Measurements from ENCODE around the gene SPATA45. TPM values are rescaled to one million over a fixed set of nuclear protein-coding genes. Genes with fewer than 3 reads are reported as not detected.

Gene SPATA45
- total and polyA plus RNA-seq, 2 of the 13 experiments (the other 11 are each of a cell fraction or from before 2014, with no cell fraction given): 0.17 to 0.64 TPM

- TF ChIP-seq, protein P1, sequence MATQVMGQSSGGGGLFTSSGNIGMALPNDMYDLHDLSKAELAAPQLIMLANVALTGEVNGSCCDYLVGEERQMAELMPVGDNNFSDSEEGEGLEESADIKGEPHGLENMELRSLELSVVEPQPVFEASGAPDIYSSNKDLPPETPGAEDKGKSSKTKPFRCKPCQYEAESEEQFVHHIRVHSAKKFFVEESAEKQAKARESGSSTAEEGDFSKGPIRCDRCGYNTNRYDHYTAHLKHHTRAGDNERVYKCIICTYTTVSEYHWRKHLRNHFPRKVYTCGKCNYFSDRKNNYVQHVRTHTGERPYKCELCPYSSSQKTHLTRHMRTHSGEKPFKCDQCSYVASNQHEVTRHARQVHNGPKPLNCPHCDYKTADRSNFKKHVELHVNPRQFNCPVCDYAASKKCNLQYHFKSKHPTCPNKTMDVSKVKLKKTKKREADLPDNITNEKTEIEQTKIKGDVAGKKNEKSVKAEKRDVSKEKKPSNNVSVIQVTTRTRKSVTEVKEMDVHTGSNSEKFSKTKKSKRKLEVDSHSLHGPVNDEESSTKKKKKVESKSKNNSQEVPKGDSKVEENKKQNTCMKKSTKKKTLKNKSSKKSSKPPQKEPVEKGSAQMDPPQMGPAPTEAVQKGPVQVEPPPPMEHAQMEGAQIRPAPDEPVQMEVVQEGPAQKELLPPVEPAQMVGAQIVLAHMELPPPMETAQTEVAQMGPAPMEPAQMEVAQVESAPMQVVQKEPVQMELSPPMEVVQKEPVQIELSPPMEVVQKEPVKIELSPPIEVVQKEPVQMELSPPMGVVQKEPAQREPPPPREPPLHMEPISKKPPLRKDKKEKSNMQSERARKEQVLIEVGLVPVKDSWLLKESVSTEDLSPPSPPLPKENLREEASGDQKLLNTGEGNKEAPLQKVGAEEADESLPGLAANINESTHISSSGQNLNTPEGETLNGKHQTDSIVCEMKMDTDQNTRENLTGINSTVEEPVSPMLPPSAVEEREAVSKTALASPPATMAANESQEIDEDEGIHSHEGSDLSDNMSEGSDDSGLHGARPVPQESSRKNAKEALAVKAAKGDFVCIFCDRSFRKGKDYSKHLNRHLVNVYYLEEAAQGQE (IDR thresholded peaks at IDR 0.05; ENCODE audit: borderline replicate concordance in 1 of 2, low read depth in 1 of 2, low read length in 2 of 2): peak in 1 of 2 experiments; percentile 16; a peak in 1 of 4 replicates
- TF ChIP-seq ZNF232 (CRISPR knock-in tag; IDR thresholded peaks at IDR 0.05; ENCODE audit: borderline replicate concordance): no peak
- TF ChIP-seq FOXC1 (CRISPR knock-in tag; IDR thresholded peaks at IDR 0.05; ENCODE audit: borderline replicate concordance): no peak; the same call in 1 of the 2 replicates
- no peak for TF ChIP-seq FOXO4 (CRISPR knock-in tag; conservative IDR thresholded peaks at IDR 0.05)
- TF ChIP-seq, protein P2, sequence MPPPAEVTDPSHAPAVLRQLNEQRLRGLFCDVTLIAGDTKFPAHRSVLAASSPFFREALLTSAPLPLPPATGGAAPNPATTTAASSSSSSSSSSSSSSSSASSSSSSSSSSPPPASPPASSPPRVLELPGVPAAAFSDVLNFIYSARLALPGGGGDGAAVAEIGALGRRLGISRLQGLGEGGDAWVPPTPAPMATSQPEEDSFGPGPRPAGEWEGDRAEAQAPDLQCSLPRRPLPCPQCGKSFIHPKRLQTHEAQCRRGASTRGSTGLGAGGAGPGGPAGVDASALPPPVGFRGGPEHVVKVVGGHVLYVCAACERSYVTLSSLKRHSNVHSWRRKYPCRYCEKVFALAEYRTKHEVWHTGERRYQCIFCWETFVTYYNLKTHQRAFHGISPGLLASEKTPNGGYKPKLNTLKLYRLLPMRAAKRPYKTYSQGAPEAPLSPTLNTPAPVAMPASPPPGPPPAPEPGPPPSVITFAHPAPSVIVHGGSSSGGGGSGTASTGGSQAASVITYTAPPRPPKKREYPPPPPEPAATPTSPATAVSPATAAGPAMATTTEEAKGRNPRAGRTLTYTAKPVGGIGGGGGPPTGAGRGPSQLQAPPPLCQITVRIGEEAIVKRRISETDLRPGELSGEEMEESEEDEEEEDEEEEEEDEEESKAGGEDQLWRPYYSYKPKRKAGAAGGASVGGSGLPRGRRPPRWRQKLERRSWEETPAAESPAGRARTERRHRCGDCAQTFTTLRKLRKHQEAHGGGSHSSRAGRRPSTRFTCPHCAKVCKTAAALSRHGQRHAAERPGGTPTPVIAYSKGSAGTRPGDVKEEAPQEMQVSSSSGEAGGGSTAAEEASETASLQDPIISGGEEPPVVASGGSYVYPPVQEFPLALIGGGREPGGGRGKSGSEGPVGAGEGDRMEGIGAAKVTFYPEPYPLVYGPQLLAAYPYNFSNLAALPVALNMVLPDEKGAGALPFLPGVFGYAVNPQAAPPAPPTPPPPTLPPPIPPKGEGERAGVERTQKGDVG (CRISPR knock-in tag; IDR thresholded peaks at IDR 0.05; ENCODE audit: borderline replicate concordance): no peak
- TF ChIP-seq ELF3 (CRISPR knock-in tag; IDR thresholded peaks at IDR 0.05): no peak
- TF ChIP-seq, protein P3, sequence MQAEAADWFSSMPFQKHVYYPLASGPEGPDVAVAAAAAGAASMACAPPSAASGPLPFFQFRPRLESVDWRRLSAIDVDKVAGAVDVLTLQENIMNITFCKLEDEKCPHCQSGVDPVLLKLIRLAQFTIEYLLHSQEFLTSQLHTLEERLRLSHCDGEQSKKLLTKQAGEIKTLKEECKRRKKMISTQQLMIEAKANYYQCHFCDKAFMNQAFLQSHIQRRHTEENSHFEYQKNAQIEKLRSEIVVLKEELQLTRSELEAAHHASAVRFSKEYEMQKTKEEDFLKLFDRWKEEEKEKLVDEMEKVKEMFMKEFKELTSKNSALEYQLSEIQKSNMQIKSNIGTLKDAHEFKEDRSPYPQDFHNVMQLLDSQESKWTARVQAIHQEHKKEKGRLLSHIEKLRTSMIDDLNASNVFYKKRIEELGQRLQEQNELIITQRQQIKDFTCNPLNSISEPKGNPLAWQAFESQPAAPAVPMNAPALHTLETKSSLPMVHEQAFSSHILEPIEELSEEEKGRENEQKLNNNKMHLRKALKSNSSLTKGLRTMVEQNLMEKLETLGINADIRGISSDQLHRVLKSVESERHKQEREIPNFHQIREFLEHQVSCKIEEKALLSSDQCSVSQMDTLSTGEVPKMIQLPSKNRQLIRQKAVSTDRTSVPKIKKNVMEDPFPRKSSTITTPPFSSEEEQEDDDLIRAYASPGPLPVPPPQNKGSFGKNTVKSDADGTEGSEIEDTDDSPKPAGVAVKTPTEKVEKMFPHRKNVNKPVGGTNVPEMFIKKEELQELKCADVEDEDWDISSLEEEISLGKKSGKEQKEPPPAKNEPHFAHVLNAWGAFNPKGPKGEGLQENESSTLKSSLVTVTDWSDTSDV (CRISPR knock-in tag; IDR thresholded peaks at IDR 0.05): no peak
- no peak for TF ChIP-seq KLF15 (CRISPR knock-in tag; IDR thresholded peaks at IDR 0.05; ENCODE audit: borderline replicate concordance)
- TF ChIP-seq TCF7 (IDR thresholded peaks at IDR 0.05; ENCODE audit: low read depth): no peak
- TF ChIP-seq, protein P4, sequence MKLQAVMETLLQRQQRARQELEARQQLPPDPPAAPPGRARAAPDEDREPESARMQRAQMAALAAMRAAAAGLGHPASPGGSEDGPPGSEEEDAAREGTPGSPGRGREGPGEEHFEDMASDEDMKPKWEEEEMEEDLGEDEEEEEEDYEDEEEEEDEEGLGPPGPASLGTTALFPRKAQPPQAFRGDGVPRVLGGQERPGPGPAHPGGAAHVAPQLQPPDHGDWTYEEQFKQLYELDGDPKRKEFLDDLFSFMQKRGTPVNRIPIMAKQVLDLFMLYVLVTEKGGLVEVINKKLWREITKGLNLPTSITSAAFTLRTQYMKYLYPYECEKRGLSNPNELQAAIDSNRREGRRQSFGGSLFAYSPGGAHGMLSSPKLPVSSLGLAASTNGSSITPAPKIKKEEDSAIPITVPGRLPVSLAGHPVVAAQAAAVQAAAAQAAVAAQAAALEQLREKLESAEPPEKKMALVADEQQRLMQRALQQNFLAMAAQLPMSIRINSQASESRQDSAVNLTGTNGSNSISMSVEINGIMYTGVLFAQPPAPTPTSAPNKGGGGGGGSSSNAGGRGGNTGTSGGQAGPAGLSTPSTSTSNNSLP (IDR thresholded peaks at IDR 0.05; ENCODE audit: low read depth, low read length): peak; percentile 27; the same call in 1 of the 2 replicates
- no peak for TF ChIP-seq BORCS8-MEF2B (CRISPR knock-in tag; IDR thresholded peaks at IDR 0.05)
- TF ChIP-seq ZNF383 (CRISPR knock-in tag; IDR thresholded peaks at IDR 0.05; ENCODE audit: borderline replicate concordance): no peak
- TF ChIP-seq, protein P5, sequence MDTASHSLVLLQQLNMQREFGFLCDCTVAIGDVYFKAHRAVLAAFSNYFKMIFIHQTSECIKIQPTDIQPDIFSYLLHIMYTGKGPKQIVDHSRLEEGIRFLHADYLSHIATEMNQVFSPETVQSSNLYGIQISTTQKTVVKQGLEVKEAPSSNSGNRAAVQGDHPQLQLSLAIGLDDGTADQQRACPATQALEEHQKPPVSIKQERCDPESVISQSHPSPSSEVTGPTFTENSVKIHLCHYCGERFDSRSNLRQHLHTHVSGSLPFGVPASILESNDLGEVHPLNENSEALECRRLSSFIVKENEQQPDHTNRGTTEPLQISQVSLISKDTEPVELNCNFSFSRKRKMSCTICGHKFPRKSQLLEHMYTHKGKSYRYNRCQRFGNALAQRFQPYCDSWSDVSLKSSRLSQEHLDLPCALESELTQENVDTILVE (CRISPR knock-in tag; IDR thresholded peaks at IDR 0.05): no peak
- peak; percentile 31; the same call in 1 of the 2 replicates for TF ChIP-seq SNAPC2 (CRISPR knock-in tag; IDR thresholded peaks at IDR 0.05)
- TF ChIP-seq RELA (CRISPR knock-in tag; IDR thresholded peaks at IDR 0.05): no peak
Measured at GRCh38 chr1:212827831-212828278, 19.6 kb downstream of the SPATA45 start (continued).

Measured in HepG2 (cell line).